Activated CD8-positive, alpha-beta memory T cell treated with anti-CD3 and anti-CD28 coated beads, Interleukin-2, amount 50 U/mL, for 1 hour (primary cell): Measurements from ENCODE around the gene TTBK1.

ENCODE experiments used
- DNase-seq: peaks from one replicate; pipeline ENCODE4 v3.0.0-alpha.2; 2020; ENCODE audit errors: extremely low read depth

TTBK1 gene

GRCh38 chr6:43255408-43256054, 12.2 kb downstream of the TTBK1 start:
- DNase-seq, result no peak

GRCh38 chr6:43256670-43257366, 13.5 kb downstream of the TTBK1 start:
- no peak for DNase-seq

- DNase-seq, result no peak
These were observed 14.3 kb downstream of the TTBK1 start for GRCh38 chr6:43257367-43258145.

- no peak for DNase-seq
These were observed 14.9 kb downstream of the TTBK1 start for GRCh38 chr6:43258180-43258579.

- DNase-seq, result no peak
These were observed 15.8 kb downstream of the TTBK1 start for GRCh38 chr6:43258807-43259686.

GRCh38 chr6:43260791-43261190, 17.5 kb downstream of the TTBK1 start:
- no peak for DNase-seq

GRCh38 chr6:43261198-43261597, 17.9 kb downstream of the TTBK1 start:
- DNase-seq, result no peak

GRCh38 chr6:43262000-43262779, 18.9 kb downstream of the TTBK1 start:
- no peak for DNase-seq

GRCh38 chr6:43262780-43263313, 19.6 kb downstream of the TTBK1 start:
- DNase-seq, result no peak

GRCh38 chr6:43263314-43264178, 20.3 kb downstream of the TTBK1 start:
- peak; percentile 26 for DNase-seq

GRCh38 chr6:43264599-43265145, 21.4 kb downstream of the TTBK1 start:
- no peak for DNase-seq

- DNase-seq, result no peak
These were observed 22.3 kb downstream of the TTBK1 start for GRCh38 chr6:43265564-43265963.

- no peak for DNase-seq
These were observed 24.5 kb downstream of the TTBK1 start for GRCh38 chr6:43267619-43268354.

- DNase-seq, result no peak
These were observed 25.0 kb downstream of the TTBK1 start for GRCh38 chr6:43268355-43268700.

- no peak for DNase-seq
These were observed 25.5 kb downstream of the TTBK1 start for GRCh38 chr6:43268782-43269272.

GRCh38 chr6:43269273-43270007, 26.2 kb downstream of the TTBK1 start:
- no peak for DNase-seq

GRCh38 chr6:43271103-43271815, 28.0 kb downstream of the TTBK1 start:
- DNase-seq, result no peak
